CD4-positive, alpha-beta T cell treated with Interleukin-12 subunit alpha and Interleukin-12 subunit beta, for 1 hour (primary cell): Measurements from ENCODE around the gene CFAP410.
"Not testable (repeated sequence)": the region's sequence is repeated elsewhere in the genome, so short reads cannot be mapped to it uniquely, and the experiment has no call there.

Source experiments
- DNase-seq: peaks from one replicate; pipeline ENCODE4 v3.0.0-alpha.2; 2020

The CFAP410 gene

GRCh38 chr21:44368711-44369446 is 29.7 kb upstream of the CFAP410 start:
- no peak for DNase-seq

GRCh38 chr21:44366586-44367211 is 27.5 kb upstream of the CFAP410 start:
- DNase-seq = no peak

GRCh38 chr21:44365967-44366585 is 26.9 kb upstream of the CFAP410 start:
- no peak for DNase-seq

GRCh38 chr21:44365251-44365966 is 26.2 kb upstream of the CFAP410 start:
- DNase-seq = no peak

- no peak for DNase-seq
Observed at GRCh38 chr21:44364151-44365053, 25.2 kb upstream of the CFAP410 start.

- DNase-seq = no peak
Observed at GRCh38 chr21:44363278-44363677, 24.1 kb upstream of the CFAP410 start.

GRCh38 chr21:44361903-44362302 is 22.7 kb upstream of the CFAP410 start:
- not testable (repeated sequence) for DNase-seq

GRCh38 chr21:44360159-44360558 is 21.0 kb upstream of the CFAP410 start:
- no peak for DNase-seq

- no peak for DNase-seq
Observed at GRCh38 chr21:44359396-44359795, 20.2 kb upstream of the CFAP410 start.

GRCh38 chr21:44357064-44357837 is 18.1 kb upstream of the CFAP410 start:
- DNase-seq = no peak

GRCh38 chr21:44356636-44357035 is 17.4 kb upstream of the CFAP410 start:
- DNase-seq = no peak

- DNase-seq = no peak
Observed at GRCh38 chr21:44356160-44356559, 17.0 kb upstream of the CFAP410 start.

GRCh38 chr21:44354775-44355771 is 15.9 kb upstream of the CFAP410 start:
- DNase-seq = no peak

- no peak for DNase-seq
Observed at GRCh38 chr21:44354001-44354405, 14.8 kb upstream of the CFAP410 start.

- peak; percentile 31 for DNase-seq
Observed at GRCh38 chr21:44353191-44353970, 14.2 kb upstream of the CFAP410 start, which contains the start of gene TRPM2. Gene TRPM2 (plus strand): TSS chr21:44353621. CDS start chr21:44353701, 80 bp downstream.

- no peak for DNase-seq
Observed at GRCh38 chr21:44352253-44352860, 13.2 kb upstream of the CFAP410 start.

- no peak for DNase-seq
Observed at GRCh38 chr21:44351535-44352252, 12.5 kb upstream of the CFAP410 start.
